Measurements from ENCODE around the gene ATP6V1B1. TPM values are rescaled to one million over a fixed set of nuclear protein-coding genes. Genes with fewer than 3 reads are reported as not detected.

The ATP6V1B1 gene
- total and polyA plus RNA-seq, 4 donors: not detected

DNA sequence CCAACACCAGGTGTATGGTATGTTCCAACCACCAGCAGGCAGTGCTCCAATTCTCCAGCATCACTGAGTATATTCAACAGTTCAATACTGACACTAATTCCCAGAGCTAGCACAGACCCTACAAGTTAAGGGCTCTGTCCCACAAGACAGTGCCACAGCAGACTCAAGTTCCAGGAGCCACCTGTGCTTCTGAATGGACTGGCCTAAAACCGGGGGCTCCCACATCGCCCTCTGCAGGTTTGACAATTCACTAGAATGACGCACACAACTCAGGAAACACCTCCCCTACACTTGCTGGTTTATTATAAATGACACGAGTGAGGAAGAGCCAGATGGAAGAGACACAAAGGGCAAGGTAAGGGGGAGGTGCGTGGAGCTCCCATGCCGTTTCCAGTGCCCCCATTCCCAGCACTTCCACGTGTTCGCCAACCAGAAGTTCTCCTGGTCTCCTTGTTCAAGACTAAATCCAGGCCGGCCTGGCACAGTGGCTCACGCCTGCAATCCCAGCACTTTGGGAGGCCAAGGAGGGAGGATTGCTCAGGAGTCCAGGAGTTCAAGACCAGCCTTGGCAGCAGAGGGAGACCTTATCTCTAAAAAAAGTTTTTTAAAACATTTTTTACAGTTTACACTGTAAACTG is 12.2 kb upstream of the ATP6V1B1 start:
- WGBS: 73% methylated on average over 10 of the region's 10 CpGs
- no peak for TF ChIP-seq YY1 (IDR thresholded peaks at IDR 0.05)
- no peak for TF ChIP-seq HNF4G (IDR thresholded peaks at IDR 0.05)
- no peak for TF ChIP-seq TAF1 (conservative IDR thresholded peaks at IDR 0.05)
- no peak for TF ChIP-seq EGR1 (IDR thresholded peaks at IDR 0.05; ENCODE audit: low read depth in 2 of 2)
- no peak for TF ChIP-seq FOXA2 (IDR thresholded peaks at IDR 0.05)
- no peak for TF ChIP-seq GABPA (IDR thresholded peaks at IDR 0.05 in 1 of 2, conservative IDR thresholded peaks at IDR 0.05 in 1 of 2)
- TF ChIP-seq, protein P1, sequence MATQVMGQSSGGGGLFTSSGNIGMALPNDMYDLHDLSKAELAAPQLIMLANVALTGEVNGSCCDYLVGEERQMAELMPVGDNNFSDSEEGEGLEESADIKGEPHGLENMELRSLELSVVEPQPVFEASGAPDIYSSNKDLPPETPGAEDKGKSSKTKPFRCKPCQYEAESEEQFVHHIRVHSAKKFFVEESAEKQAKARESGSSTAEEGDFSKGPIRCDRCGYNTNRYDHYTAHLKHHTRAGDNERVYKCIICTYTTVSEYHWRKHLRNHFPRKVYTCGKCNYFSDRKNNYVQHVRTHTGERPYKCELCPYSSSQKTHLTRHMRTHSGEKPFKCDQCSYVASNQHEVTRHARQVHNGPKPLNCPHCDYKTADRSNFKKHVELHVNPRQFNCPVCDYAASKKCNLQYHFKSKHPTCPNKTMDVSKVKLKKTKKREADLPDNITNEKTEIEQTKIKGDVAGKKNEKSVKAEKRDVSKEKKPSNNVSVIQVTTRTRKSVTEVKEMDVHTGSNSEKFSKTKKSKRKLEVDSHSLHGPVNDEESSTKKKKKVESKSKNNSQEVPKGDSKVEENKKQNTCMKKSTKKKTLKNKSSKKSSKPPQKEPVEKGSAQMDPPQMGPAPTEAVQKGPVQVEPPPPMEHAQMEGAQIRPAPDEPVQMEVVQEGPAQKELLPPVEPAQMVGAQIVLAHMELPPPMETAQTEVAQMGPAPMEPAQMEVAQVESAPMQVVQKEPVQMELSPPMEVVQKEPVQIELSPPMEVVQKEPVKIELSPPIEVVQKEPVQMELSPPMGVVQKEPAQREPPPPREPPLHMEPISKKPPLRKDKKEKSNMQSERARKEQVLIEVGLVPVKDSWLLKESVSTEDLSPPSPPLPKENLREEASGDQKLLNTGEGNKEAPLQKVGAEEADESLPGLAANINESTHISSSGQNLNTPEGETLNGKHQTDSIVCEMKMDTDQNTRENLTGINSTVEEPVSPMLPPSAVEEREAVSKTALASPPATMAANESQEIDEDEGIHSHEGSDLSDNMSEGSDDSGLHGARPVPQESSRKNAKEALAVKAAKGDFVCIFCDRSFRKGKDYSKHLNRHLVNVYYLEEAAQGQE (IDR thresholded peaks at IDR 0.05): no peak
- no peaks in the 10 kb centered on the region for H3K27me3 ChIP-seq (ENCODE audit: control insufficient read depth in 4 of 4, insufficient read depth in 4 of 4, low read length in 3 of 4)
- DNase-seq (ENCODE audit: low spot score): no peak
- H3K27ac ChIP-seq (ENCODE audit: low read depth in 1 of 2, low read length in 2 of 2): no peak overlapping the region
- no peaks in the 10 kb centered on the region for H3K4me1 ChIP-seq (ENCODE audit: control insufficient read depth in 4 of 4, insufficient read depth in 4 of 4, low read length in 3 of 4)
- no peak overlapping the region for H3K9ac ChIP-seq (ENCODE audit: low read depth in 1 of 2, low read length in 2 of 2)
- no peaks in the 10 kb centered on the region for H3K9me3 ChIP-seq (ENCODE audit: control insufficient read depth in 4 of 4, low read length in 3 of 4)
- H3K4me3 ChIP-seq (ENCODE audit: low read depth in 1 of 3, low read length in 3 of 3): no peak overlapping the region
- H3K36me3 ChIP-seq (ENCODE audit: control insufficient read depth in 4 of 4, insufficient read depth in 3 of 4, low read depth in 1 of 4, low read length in 3 of 4): no peaks in the 10 kb centered on the region

DNA sequence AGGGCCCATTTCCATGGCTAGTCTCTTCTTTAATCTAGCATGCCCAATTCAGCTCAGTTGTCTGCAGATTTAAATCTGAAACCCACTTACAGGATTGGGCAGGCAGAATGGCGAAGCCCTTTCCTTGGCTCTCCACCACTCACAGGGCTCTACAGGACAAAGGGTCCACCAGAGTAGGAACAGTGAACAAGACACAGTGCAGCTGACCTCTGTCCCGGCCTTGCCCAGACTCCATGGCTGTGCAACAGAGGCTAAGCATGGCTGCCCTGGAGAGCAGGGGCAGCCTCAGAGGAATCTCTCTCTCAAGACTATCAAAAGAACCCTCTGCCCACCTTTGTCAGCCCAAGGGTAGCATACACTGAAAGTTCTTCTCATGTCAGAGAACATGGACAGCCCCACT is 9.7 kb upstream of the ATP6V1B1 start:
- H3K9me3 ChIP-seq (ENCODE audit: control insufficient read depth in 4 of 4, low read length in 3 of 4): no peaks in the 10 kb centered on the region
- 87% methylated on average over 2 of the region's 2 CpGs for WGBS
- no peaks in the 10 kb centered on the region for H3K36me3 ChIP-seq (ENCODE audit: control insufficient read depth in 4 of 4, insufficient read depth in 3 of 4, low read depth in 1 of 4, low read length in 3 of 4)
- TF ChIP-seq HNF4G (IDR thresholded peaks at IDR 0.05) (no peak), GABPA (IDR thresholded peaks at IDR 0.05 in 1 of 2, conservative IDR thresholded peaks at IDR 0.05 in 1 of 2) (no peak), HNF4A (conservative IDR thresholded peaks at IDR 0.05) (no peak), RAD21 (IDR thresholded peaks at IDR 0.05) (no peak), EGR1 (IDR thresholded peaks at IDR 0.05; ENCODE audit: low read depth in 2 of 2) (no peak), TAF1 (conservative IDR thresholded peaks at IDR 0.05) (no peak)
- TF ChIP-seq, protein P2, sequence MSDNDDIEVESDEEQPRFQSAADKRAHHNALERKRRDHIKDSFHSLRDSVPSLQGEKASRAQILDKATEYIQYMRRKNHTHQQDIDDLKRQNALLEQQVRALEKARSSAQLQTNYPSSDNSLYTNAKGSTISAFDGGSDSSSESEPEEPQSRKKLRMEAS (IDR thresholded peaks at IDR 0.05): no peak
- TF ChIP-seq, protein P3, sequence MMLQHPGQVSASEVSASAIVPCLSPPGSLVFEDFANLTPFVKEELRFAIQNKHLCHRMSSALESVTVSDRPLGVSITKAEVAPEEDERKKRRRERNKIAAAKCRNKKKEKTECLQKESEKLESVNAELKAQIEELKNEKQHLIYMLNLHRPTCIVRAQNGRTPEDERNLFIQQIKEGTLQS (IDR thresholded peaks at IDR 0.05): no peak
- TF ChIP-seq, protein P4, sequence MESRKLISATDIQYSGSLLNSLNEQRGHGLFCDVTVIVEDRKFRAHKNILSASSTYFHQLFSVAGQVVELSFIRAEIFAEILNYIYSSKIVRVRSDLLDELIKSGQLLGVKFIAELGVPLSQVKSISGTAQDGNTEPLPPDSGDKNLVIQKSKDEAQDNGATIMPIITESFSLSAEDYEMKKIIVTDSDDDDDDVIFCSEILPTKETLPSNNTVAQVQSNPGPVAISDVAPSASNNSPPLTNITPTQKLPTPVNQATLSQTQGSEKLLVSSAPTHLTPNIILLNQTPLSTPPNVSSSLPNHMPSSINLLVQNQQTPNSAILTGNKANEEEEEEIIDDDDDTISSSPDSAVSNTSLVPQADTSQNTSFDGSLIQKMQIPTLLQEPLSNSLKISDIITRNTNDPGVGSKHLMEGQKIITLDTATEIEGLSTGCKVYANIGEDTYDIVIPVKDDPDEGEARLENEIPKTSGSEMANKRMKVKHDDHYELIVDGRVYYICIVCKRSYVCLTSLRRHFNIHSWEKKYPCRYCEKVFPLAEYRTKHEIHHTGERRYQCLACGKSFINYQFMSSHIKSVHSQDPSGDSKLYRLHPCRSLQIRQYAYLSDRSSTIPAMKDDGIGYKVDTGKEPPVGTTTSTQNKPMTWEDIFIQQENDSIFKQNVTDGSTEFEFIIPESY (IDR thresholded peaks at IDR 0.05): no peak
- H3K27ac ChIP-seq (ENCODE audit: low read depth in 1 of 2, low read length in 2 of 2): no peak overlapping the region
- H3K4me3 ChIP-seq (ENCODE audit: low read depth in 1 of 3, low read length in 3 of 3): no peak overlapping the region
- no peaks in the 10 kb centered on the region for H3K27me3 ChIP-seq (ENCODE audit: control insufficient read depth in 4 of 4, insufficient read depth in 4 of 4, low read length in 3 of 4)
- peak; percentile 14 for DNase-seq (ENCODE audit: low spot score)
- no peak overlapping the region for H3K9ac ChIP-seq (ENCODE audit: low read depth in 1 of 2, low read length in 2 of 2)
- no peaks in the 10 kb centered on the region for H3K4me1 ChIP-seq (ENCODE audit: control insufficient read depth in 4 of 4, insufficient read depth in 4 of 4, low read length in 3 of 4)

Measured in liver (tissue), 9 donors.